ENCODE measurements around the gene ENHO. TPM values are rescaled to one million over a fixed set of nuclear protein-coding genes. Genes with fewer than 3 reads are reported as not detected.
"Not testable (repeated sequence)": the region's sequence is repeated elsewhere in the genome, so short reads cannot be mapped to it uniquely, and the experiment has no call there.

ENHO gene
- total RNA-seq, 2 experiments from 2014 or later, result 0.45 TPM; not detected in 1

- TF ChIP-seq CTCF (IDR thresholded peaks at IDR 0.05), result no peak
- Mint-ChIP-seq H3K4me1 (ENCODE audit: low read depth) (no peaks in the 10 kb centered on the region), H3K4me3 (no peak overlapping the region), H3K27ac (no peak overlapping the region), H3K36me3 (ENCODE audit: low read depth) (no peaks in the 10 kb centered on the region), H3K9me3 (no peaks in the 10 kb centered on the region), H3K27me3 (peaks cover 24% of the 10 kb centered on the region)
- no peaks in the 10 kb centered on the region for H3K4me1 ChIP-seq (ENCODE audit: insufficient read depth, low read length)
- intact Hi-C loops (cut with DNase I, micrococcal nuclease), result loop anchor here in 1 of 2 experiments (10.0 kb wide), 1 partner anchor 54 kb away; no protein-coding TSS in a partner anchor
- no peaks in the 10 kb centered on the region for H3K36me3 ChIP-seq (ENCODE audit: insufficient read depth, low read length)
- DNase-seq (peak in 1 of 14 experiments; percentile 8), ATAC-seq (ENCODE audit: poor library complexity) (no peak)
- H3K9me3 ChIP-seq (ENCODE audit: control insufficient read depth in 1 of 2, insufficient read depth in 1 of 2, low read length in 2 of 2), result peaks cover 0 to 3% of the 10 kb centered on the region in 2 experiments
- CTCF ChIA-PET, result no interaction called here
- POLR2A ChIA-PET, result no interaction called here
- H3K4me3 ChIP-seq (ENCODE audit: low read length), result no peak overlapping the region
- no peak overlapping the region for H3K27ac ChIP-seq (ENCODE audit: low read depth in 1 of 2, low read length in 2 of 2)
- H3K27me3 ChIP-seq (ENCODE audit: control insufficient read depth in 1 of 2, insufficient read depth in 2 of 2, low read length in 2 of 2), result no peaks in the 10 kb centered on the region
Measured at GRCh38 chr9:34540827-34541226, 18.0 kb upstream of the ENHO start.

- peaks cover 43% of the 10 kb centered on the region for H3K27me3 Mint-ChIP-seq
- no peaks in the 10 kb centered on the region for H3K4me1 Mint-ChIP-seq (ENCODE audit: low read depth)
- H3K9me3 Mint-ChIP-seq, result no peaks in the 10 kb centered on the region
- intact Hi-C loops (cut with DNase I, micrococcal nuclease), result no loop called here
- H3K4me1 ChIP-seq (ENCODE audit: insufficient read depth, low read length), result no peaks in the 10 kb centered on the region
- H3K27ac Mint-ChIP-seq, result no peak overlapping the region
- no peak overlapping the region for H3K4me3 ChIP-seq (ENCODE audit: low read length)
- CTCF ChIA-PET, result no interaction called here
- no peaks in the 10 kb centered on the region for H3K36me3 Mint-ChIP-seq (ENCODE audit: low read depth)
- H3K27me3 ChIP-seq (ENCODE audit: control insufficient read depth in 1 of 2, insufficient read depth in 2 of 2, low read length in 2 of 2), result peaks cover 2 to 11% of the 10 kb centered on the region in 2 experiments
- no peak overlapping the region for H3K4me3 Mint-ChIP-seq
- TF ChIP-seq CTCF (IDR thresholded peaks at IDR 0.05), result no peak
- H3K27ac ChIP-seq (ENCODE audit: low read depth in 1 of 2, low read length in 2 of 2), result no peak overlapping the region
- no peaks in the 10 kb centered on the region for H3K36me3 ChIP-seq (ENCODE audit: insufficient read depth, low read length)
- H3K9me3 ChIP-seq (ENCODE audit: control insufficient read depth in 1 of 2, insufficient read depth in 1 of 2, low read length in 2 of 2), result peaks cover 0 to 11% of the 10 kb centered on the region in 2 experiments
- DNase-seq (peak in 1 of 14 experiments; percentile 20), ATAC-seq (ENCODE audit: poor library complexity) (no peak)
- POLR2A ChIA-PET, result no interaction called here
Measured at GRCh38 chr9:34536685-34537084, 13.9 kb upstream of the ENHO start.

- CTCF ChIA-PET; ATAC-seq (ENCODE audit: poor library complexity); H3K36me3 Mint-ChIP-seq (ENCODE audit: low read depth); H3K9me3 Mint-ChIP-seq; intact Hi-C loops (cut with DNase I, micrococcal nuclease); POLR2A ChIA-PET; H3K27ac Mint-ChIP-seq; H3K36me3 ChIP-seq (ENCODE audit: insufficient read depth, low read length); DNase-seq; H3K4me1 Mint-ChIP-seq (ENCODE audit: low read depth); H3K4me3 ChIP-seq (ENCODE audit: low read length); H3K27ac ChIP-seq (ENCODE audit: low read depth in 1 of 2, low read length in 2 of 2); H3K4me3 Mint-ChIP-seq; H3K4me1 ChIP-seq (ENCODE audit: insufficient read depth, low read length): not testable (repeated sequence)
- peaks cover 0 to 11% of the 10 kb centered on the region in 2 experiments for H3K9me3 ChIP-seq (ENCODE audit: control insufficient read depth in 1 of 2, insufficient read depth in 1 of 2, low read length in 2 of 2)
- peaks cover 2 to 11% of the 10 kb centered on the region in 2 experiments for H3K27me3 ChIP-seq (ENCODE audit: control insufficient read depth in 1 of 2, insufficient read depth in 2 of 2, low read length in 2 of 2)
- peaks cover 57% of the 10 kb centered on the region for H3K27me3 Mint-ChIP-seq
Measured at GRCh38 chr9:34532041-34532440, 9.3 kb upstream of the ENHO start.

GRCh38 chr9:34526026-34526425, 3.2 kb upstream of the ENHO start:
- peaks cover 12% of the 10 kb centered on the region for H3K4me1 Mint-ChIP-seq (ENCODE audit: low read depth)
- no peak for TF ChIP-seq CTCF (IDR thresholded peaks at IDR 0.05)
- H3K4me3 Mint-ChIP-seq, result no peak overlapping the region
- no peak overlapping the region for H3K27ac ChIP-seq (ENCODE audit: low read depth in 1 of 2, low read length in 2 of 2)
- DNase-seq, result no peak
- no peaks in the 10 kb centered on the region for H3K36me3 Mint-ChIP-seq (ENCODE audit: low read depth)
- no peaks in the 10 kb centered on the region for H3K27me3 ChIP-seq (ENCODE audit: control insufficient read depth in 1 of 2, insufficient read depth in 2 of 2, low read length in 2 of 2)
- H3K4me3 ChIP-seq (ENCODE audit: low read length), result no peak overlapping the region
- peaks cover 19% of the 10 kb centered on the region for H3K27me3 Mint-ChIP-seq
- H3K36me3 ChIP-seq (ENCODE audit: insufficient read depth, low read length), result no peaks in the 10 kb centered on the region
- peaks cover 16% of the 10 kb centered on the region for H3K4me1 ChIP-seq (ENCODE audit: insufficient read depth, low read length)
- no peaks in the 10 kb centered on the region for H3K9me3 ChIP-seq (ENCODE audit: control insufficient read depth in 1 of 2, insufficient read depth in 1 of 2, low read length in 2 of 2)
- ChIA-PET POLR2A (no interaction called here), CTCF (no interaction called here)
- no peaks in the 10 kb centered on the region for H3K9me3 Mint-ChIP-seq
- no peak overlapping the region for H3K27ac Mint-ChIP-seq
- intact Hi-C loops (cut with DNase I, micrococcal nuclease), result loop anchor here in 1 of 2 experiments (10.0 kb wide), 5 partner anchors 201 to 1219 kb away; partner anchors contain the start of genes ATOSB, DCAF12, FANCG and GBA2
- no peak for ATAC-seq (ENCODE audit: poor library complexity)

Data from CD4-positive, alpha-beta T cell (primary cell).